Heart left ventricle (tissue), 16 donors: ENCODE results near the gene HEPACAM. TPM values are rescaled to one million over a fixed set of nuclear protein-coding genes. Genes with fewer than 3 reads are reported as not detected.

Source experiments
- ATAC-seq, 4 donors: fragments of 200-7000 bp; cut with Tn5 transposase; one replicate each; pipeline ENCODE4 v1.9.1; 2020 to 2022; ENCODE audit warnings: moderate library complexity in 4 of 4, mild to moderate bottlenecking in 3 of 4, moderate number of reproducible peaks in 1 of 4
- DNase-seq, 5 donors: peaks; one replicate each; pipeline ENCODE4 v3.0.0-alpha.2; 2020
- H3K27ac ChIP-seq, 12 donors: fragments of 200-600 bp; sonication (generic) in 4 of 12; one replicate each; pipeline versions ENCODE4 v1.5.0 to v1.8.0; 2016 to 2022; ENCODE audit warnings: mild to moderate bottlenecking in 2 of 12
- H3K27me3 ChIP-seq, 9 donors: fragments of 200-600 bp; sonication (generic) in 2 of 9; one replicate each; pipeline versions ENCODE4 v1.5.1 to v1.8.0; 2016 to 2022; ENCODE audit warnings: mild to moderate bottlenecking in 3 of 9
- H3K36me3 ChIP-seq, 9 donors: fragments of 200-600 bp; sonication (generic) in 2 of 9; one replicate each; pipeline versions ENCODE4 v1.5.0 to v1.8.0; 2018 to 2022; ENCODE audit warnings: mild to moderate bottlenecking in 2 of 9
- H3K4me1 ChIP-seq, 12 donors: fragments of 200-600 bp; sonication (generic) in 4 of 12; one replicate each; pipeline versions ENCODE4 v1.5.0 to v1.8.0; 2016 to 2022; ENCODE audit warnings: mild to moderate bottlenecking in 3 of 12
- H3K4me3 ChIP-seq, 12 donors: fragments of 200-600 bp; sonication (generic) in 4 of 12; one replicate each; pipeline versions ENCODE4 v1.5.0 to v1.8.0; 2017 to 2022; ENCODE audit warnings: mild to moderate bottlenecking in 9 of 12, moderate library complexity in 4 of 12
- H3K9me3 ChIP-seq, 12 donors: fragments of 200-600 bp; sonication (generic) in 4 of 12; one replicate each; pipeline versions ENCODE4 v1.5.0 to v1.8.0; 2016 to 2022; ENCODE audit warnings: mild to moderate bottlenecking in 1 of 12
- CTCF ChIP-seq, 12 donors: fragments of 200-600 bp; sonication (generic) in 4 of 12; IDR thresholded peaks; one replicate each; pipeline versions ENCODE4 v1.5.0 to v1.8.0; 2018 to 2022; ENCODE audit warnings: antibody characterized with exemption in 12 of 12, mild to moderate bottlenecking in 5 of 12
- POLR2A ChIP-seq, 2 donors: fragments of 450-650 bp; IDR thresholded peaks; one replicate each; pipeline ENCODE4 v1.6.1; 2017; ENCODE audit warnings: antibody characterized with exemption in 2 of 2, mild to moderate bottlenecking in 2 of 2, moderate library complexity in 2 of 2
- WGBS, 4 donors: extraction: QIAGEN DNeasy Blood & Tissue Kit in 2 of 4; methylation state at CpG; one replicate each; pipeline versions ENCODE4 v1.1.5 to v1.1.7; 2013 to 2018; 5-methylcytosine and 5-hydroxymethylcytosine counted together
- intact Hi-C, 10 donors: fragments of 100-400 bp; cut with DNase I; formaldehyde crosslinking; loops; one replicate each; pipeline versions ENCODE4 v1.11.1 to v1.14.2; 2022
- polyA plus RNA-seq, 2 donors: library from polyadenylated mRNA; stranded (reverse); fragments of 200-250 nt; gene quantifications; one replicate each; pipeline ENCODE4 v1.2.3, GENCODE V29; 2013
- total RNA-seq, 9 donors: library from RNA; depleted of rRNA in 2 of 9; stranded (reverse); fragments of >200 nt in 2 of 9; fragmentation: NEBNext Ultra II Directional in 3 of 9; extraction: Animal tissue kit (Norgen Biotek cat#: 25700) in 3 of 9; gene quantifications; one replicate each; pipeline versions ENCODE4 v1.1.0 to v1.2.4, GENCODE V29; 2016 to 2023
- donor health status: ischemic (EF 13 %, LVEDD 7.1; RV severe dilation, severe dysfunction).
- donor health status: healthy with polysubstance abuse.
- donor health status: DM: no; HTN: yes; CAD: no.
- donor health status: DM: no; HTN: no; CAD: no.
- donor health status: ischemic (EF 25% LVEDD 6.9; RV normal size, moderate dysfunction).
- donor health status: ischemic (EF 25% LVEDD 5.7; RV mildly dilated, moderate dysfunction).
- donor health status: healthy.
- donor health status: DM: yes; HTN: yes; CAD: no.
- donor health status: ischemic (EF 35%, LVEDD 5.7; RV mildly dilated, moderate dysfunction).
- donor health status: nonischemic (EF 11% LVEDD 7.7; RV severe dilation, severe dysfunction).
- donor health status: DM: yes; HTN: yes; CAD: no.
- donor health status: PGD.
- donor health status: ischemic (EF 29% LVEDD 5.4; RV normal size, mild dysfunction).
- donor health status: nonischemic (EF 23%, LVEDD 6.1; RV moderate dilation, normal function).

HEPACAM gene
- total and polyA plus RNA-seq, 11 donors: 0.07 to 2.6 (median 0.38) TPM; not detected in 4

DNA sequence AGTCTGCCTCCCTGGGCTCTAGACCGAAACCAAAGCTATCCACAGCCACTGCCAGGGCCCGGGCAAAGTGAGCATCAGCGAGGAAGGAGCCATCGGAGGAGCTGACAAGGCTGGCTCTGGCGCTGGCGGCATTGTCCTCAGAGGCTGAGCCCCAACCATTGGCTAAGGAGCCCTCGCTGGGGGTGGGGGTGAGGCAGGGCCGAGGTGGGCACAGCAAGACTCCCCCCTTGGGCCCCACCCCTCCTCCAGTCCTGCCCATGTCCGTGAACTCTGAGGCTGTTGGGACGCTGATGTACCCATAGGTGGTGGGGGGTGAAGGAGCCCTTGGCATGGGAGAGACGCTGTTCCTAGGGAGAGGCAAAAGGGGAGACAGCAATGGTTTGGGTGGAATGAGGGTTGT, 49.4 kb downstream of the HEPACAM start:
- DNase-seq (peak in 2 of 5 donors; percentile 9 to 18), ATAC-seq (no peak)
- Histone ChIP-seq H3K36me3 (peaks cover 0 to 15% (median 6%) of the 10 kb centered on the region in 9 donors), H3K4me3 (no peak overlapping the region), H3K27ac (no peak overlapping the region), H3K9me3 (no peaks in the 10 kb centered on the region), H3K27me3 (no peaks in the 10 kb centered on the region), H3K4me1 (peaks cover 0 to 64% (median 41%) of the 10 kb centered on the region in 12 donors)
- intact Hi-C loops: no loop called here
- 86 to 90% (median 87%) methylated on average over 11 of the region's 11 CpGs for WGBS, 4 donors
- no peak for TF ChIP-seq POLR2A (IDR thresholded peaks at IDR 0.05)
- TF ChIP-seq CTCF (IDR thresholded peaks at IDR 0.05): no peak

GRCh38 chr11:124884869-124885479, 50.9 kb downstream of the HEPACAM start:
- DNase-seq (peak in 1 of 5 donors; percentile 21), ATAC-seq (no peak)
- Histone ChIP-seq H3K27ac (no peak overlapping the region), H3K36me3 (peaks cover 0 to 12% (median 6%) of the 10 kb centered on the region in 9 donors), H3K9me3 (no peaks in the 10 kb centered on the region), H3K27me3 (no peaks in the 10 kb centered on the region), H3K4me3 (no peak overlapping the region), H3K4me1 (peaks cover 0 to 56% (median 29%) of the 10 kb centered on the region in 12 donors)
- TF ChIP-seq CTCF (IDR thresholded peaks at IDR 0.05) (no peak), POLR2A (IDR thresholded peaks at IDR 0.05) (no peak)
- 51 to 67% (median 60%) methylated on average over 3 to 5 of the region's 5 CpGs for WGBS, 4 donors
- intact Hi-C loops: no loop called here

- 71 to 100% (median 76%) methylated on average over 1 of the region's 1 CpG for WGBS, 4 donors
- DNase-seq (peak in 1 of 5 donors; percentile 7), ATAC-seq (no peak)
- Histone ChIP-seq H3K4me3 (no peak overlapping the region), H3K27ac (no peak overlapping the region), H3K36me3 (peaks cover 0 to 12% (median 6%) of the 10 kb centered on the region in 9 donors), H3K9me3 (no peaks in the 10 kb centered on the region), H3K27me3 (no peaks in the 10 kb centered on the region), H3K4me1 (peaks cover 0 to 50% (median 24%) of the 10 kb centered on the region in 12 donors)
- TF ChIP-seq POLR2A (IDR thresholded peaks at IDR 0.05): no peak
- no peak for TF ChIP-seq CTCF (IDR thresholded peaks at IDR 0.05)
- intact Hi-C loops: no loop called here
These were observed 51.5 kb downstream of the HEPACAM start for GRCh38 chr11:124884340-124884739.

DNA sequence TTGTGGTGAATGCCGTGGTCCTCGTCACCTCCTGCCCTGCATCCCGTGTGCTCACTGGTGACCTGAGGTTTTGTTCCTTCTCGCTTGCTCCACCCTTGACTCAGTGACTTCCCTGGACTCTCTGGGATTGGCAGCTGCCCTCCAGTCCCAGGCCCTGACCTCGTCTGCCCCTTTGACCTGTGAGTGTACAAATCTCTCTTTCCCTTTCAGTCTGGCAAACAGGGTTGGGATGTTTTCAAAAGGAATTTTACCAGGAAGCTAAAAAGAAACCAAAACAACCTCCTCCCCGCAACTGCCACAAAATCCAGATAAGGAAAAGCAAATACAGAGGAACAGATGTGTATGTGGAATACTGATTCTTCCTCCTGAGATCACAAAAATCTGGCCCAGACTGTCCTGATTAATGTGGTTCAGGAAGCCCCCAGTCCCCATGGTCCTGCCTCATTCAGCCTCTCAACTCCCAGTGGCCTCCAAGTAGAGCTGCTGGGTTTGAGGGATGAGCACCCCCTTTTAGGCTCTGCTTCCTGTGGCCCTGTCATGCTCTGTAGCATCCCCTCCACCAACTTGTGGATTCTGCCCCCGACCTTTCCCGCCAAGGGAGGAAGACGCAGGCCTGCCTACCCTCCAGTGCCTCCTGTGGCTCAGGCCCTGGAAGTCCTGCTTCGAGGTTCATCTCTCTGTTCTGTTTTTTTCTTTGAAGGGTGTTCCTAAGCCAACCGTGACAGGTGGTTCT, 53.3 kb downstream of the HEPACAM start:
- DNase-seq: peak in 3 of 5 donors; percentile 8 to 25 (median 15)
- Histone ChIP-seq H3K4me3 (no peak overlapping the region), H3K27ac (peak overlapping the region in 11 of 12 donors; percentile 27 to 68 (median 41)), H3K36me3 (peaks cover 0 to 10% (median 0%) of the 10 kb centered on the region in 9 donors), H3K27me3 (peaks cover 0 to 14% (median 0%) of the 10 kb centered on the region in 9 donors), H3K4me1 (peaks cover 0 to 41% (median 21%) of the 10 kb centered on the region in 12 donors), H3K9me3 (no peaks in the 10 kb centered on the region)
- no peak for TF ChIP-seq POLR2A (IDR thresholded peaks at IDR 0.05)
- no peak for TF ChIP-seq CTCF (IDR thresholded peaks at IDR 0.05)
- intact Hi-C loops: no loop called here
- WGBS, 4 donors: 54 to 58% (median 56%) methylated on average over 11 of the region's 11 CpGs
- ATAC-seq: peak in 1 of 4 donors; percentile 39
